K562 (cell line): ENCODE results near the gene RBAK. TPM values are rescaled to one million over a fixed set of nuclear protein-coding genes. Genes with fewer than 3 reads are reported as not detected.

Experiments used
- ATAC-seq: fragments of 200-7000 bp; cut with Tn5 transposase; 3 replicates; pipeline ENCODE4 v1.9.1; 2020; ENCODE audit warnings: moderate library complexity
- BruUV-seq: library from RNA; stranded (reverse); fragments of 400-500 nt; replicated peaks from 2 replicates; lab custom pipeline; 2021; lab: Mats Ljungman, UMichigan
- CTCF ChIA-PET: fragments of 300-600 bp; formaldehyde crosslinking; extraction: SDS; loops from one replicate; lab custom pipeline; 2021; ENCODE audit warnings: low intra/inter-chr PET ratio; lab: Yijun Ruan, JAX
- POLR2A ChIA-PET: fragments of 300-600, 350-650 bp; sonication (Branson Sonifier 250); formaldehyde crosslinking; extraction: SDS; loops from one replicate; lab custom pipeline; 2021; ENCODE audit warnings: antibody characterized with exemption, inconsistent platforms; lab: Yijun Ruan, JAX
- DNase-seq, 4 experiments: peaks; one replicate each; pipeline versions ENCODE4 v3.0.0 to v3.0.0-alpha.2; 2011 to 2018; ENCODE audit warnings: low spot score in 3 of 4, mixed read lengths in 3 of 4; ENCODE audit errors: extremely low read depth in 1 of 4
- FAIRE-seq: peaks from 2 replicates; lab custom pipeline; 2011; peaks lifted over from hg19 to GRCh38; lab: Jason Lieb, UNC
- H2AFZ ChIP-seq: 2 replicates; pipeline ENCODE4 v1.6.0; 2011; ENCODE audit warnings: low read depth, low read length, control low read depth, inconsistent platforms
- H3K27ac ChIP-seq: fragments of 200-600 bp; 3 replicates; pipeline ENCODE4 v1.8.0; 2011; ENCODE audit warnings: low read depth, mild to moderate bottlenecking, control low read depth, inconsistent platforms, low read length, moderate library complexity, mixed read lengths; ENCODE audit errors: extremely low read depth
- H3K27me3 ChIP-seq, 2 experiments: fragments of 300-600 bp in 1 of 2; 2 replicates in 1 of 2; 3 replicates in 1 of 2; pipeline versions ENCODE4 v1.6.0 to v1.8.0; 2011; ENCODE audit warnings: inconsistent platforms in 2 of 2, low read length in 2 of 2, mild to moderate bottlenecking in 1 of 2, mixed read lengths in 1 of 2, moderate library complexity in 1 of 2; ENCODE audit not compliant: control insufficient read depth in 2 of 2, insufficient read depth in 2 of 2
- H3K36me3 ChIP-seq: fragments of 300-600 bp; 3 replicates; pipeline ENCODE4 v1.8.0; 2011; ENCODE audit warnings: mild to moderate bottlenecking, low read length, inconsistent platforms; ENCODE audit not compliant: control insufficient read depth, insufficient read depth
- H3K4me1 ChIP-seq, 2 experiments: fragments of 200-600 bp in 1 of 2; replicated peaks in 1 of 2; 2 replicates in 1 of 2; 3 replicates in 1 of 2; pipeline versions ENCODE4 v1.5.1 to v1.8.0; 2011; ENCODE audit warnings: inconsistent platforms in 2 of 2, low read length in 2 of 2, mild to moderate bottlenecking in 1 of 2, mixed read lengths in 1 of 2, moderate library complexity in 1 of 2; ENCODE audit not compliant: control insufficient read depth in 2 of 2, insufficient read depth in 2 of 2
- H3K4me2 ChIP-seq: 2 replicates; pipeline ENCODE4 v1.6.1; 2011; ENCODE audit warnings: low read length, control low read depth, inconsistent platforms, mixed read lengths; ENCODE audit not compliant: insufficient read depth
- H3K4me3 ChIP-seq: fragments of 200-600 bp; sonication (generic), shearing (Covaris generic); 2 replicates; pipeline ENCODE4 v1.5.1; 2016; ENCODE audit warnings: control low read depth, inconsistent platforms
- H3K79me2 ChIP-seq: fragments of 200-600 bp; 3 replicates; pipeline ENCODE4 v1.8.0; 2011; ENCODE audit warnings: low read length, inconsistent platforms; ENCODE audit not compliant: control insufficient read depth, insufficient read depth
- H3K9ac ChIP-seq, 2 experiments: 2 replicates each; pipeline versions ENCODE4 v1.6.0 to v1.6.1; 2011; ENCODE audit warnings: low read depth in 2 of 2, low read length in 2 of 2, control low read depth in 1 of 2, inconsistent platforms in 1 of 2, mild to moderate bottlenecking in 1 of 2, mixed read lengths in 1 of 2; ENCODE audit not compliant: insufficient read depth in 1 of 2
- H3K9me1 ChIP-seq: one replicate; pipeline ENCODE4 v1.6.0; 2011; ENCODE audit warnings: inconsistent platforms, mild to moderate bottlenecking, low read length, moderate library complexity; ENCODE audit not compliant: control insufficient read depth, insufficient read depth
- H3K9me3 ChIP-seq: replicated peaks from 2 replicates; pipeline ENCODE4 v1.5.1; 2011; ENCODE audit warnings: low read depth, low read length, inconsistent platforms; ENCODE audit not compliant: control insufficient read depth, insufficient read depth
- H4K20me1 ChIP-seq: replicated peaks from 2 replicates; pipeline ENCODE4 v1.6.1; 2011; ENCODE audit warnings: low read length, inconsistent platforms, mixed read lengths; ENCODE audit not compliant: control insufficient read depth, insufficient read depth
- ASH1L ChIP-seq: fragments of 450-650 bp; IDR thresholded peaks from 2 replicates; pipeline ENCODE4 v1.6.1; 2018; ENCODE audit warnings: borderline replicate concordance, mild to moderate bottlenecking, low read depth; ENCODE audit not compliant: partially characterized antibody
- BRF1 ChIP-seq: IDR thresholded peaks from 3 replicates; pipeline ENCODE4 v1.6.1; 2011; ENCODE audit warnings: borderline replicate concordance, mild to moderate bottlenecking; ENCODE audit not compliant: insufficient read length; ENCODE audit errors: extremely low read depth
- GABPB1 ChIP-seq: sonication (generic); formaldehyde crosslinking; IDR thresholded peaks from 2 replicates; pipeline ENCODE4 v1.8.0; 2022; ENCODE audit warnings: mild to moderate bottlenecking, missing genetic modification reagents
- HEY1 ChIP-seq: fragments of 250-450 bp; sonication (Bioruptor Pico); IDR thresholded peaks from 2 replicates; pipeline ENCODE4 v1.5.0; 2020; ENCODE audit warnings: mild to moderate bottlenecking, moderate library complexity, borderline replicate concordance
- HNRNPLL ChIP-seq: fragments of 200-400 bp; formaldehyde crosslinking; IDR thresholded peaks from 2 replicates; pipeline ENCODE4 v1.6.1; 2017; ENCODE audit warnings: low read length, low read depth, mild to moderate bottlenecking; ENCODE audit not compliant: poor library complexity, severe bottlenecking
- NR2C2 ChIP-seq, 2 experiments: fragments of 200-800 bp in 1 of 2; sonication (Bioruptor generic) in 1 of 2; sonication (generic) in 1 of 2; formaldehyde crosslinking in 1 of 2; IDR thresholded peaks; 2 replicates each; pipeline versions ENCODE4 v1.6.1 to v1.8.0; 2016 to 2022; ENCODE audit warnings: mild to moderate bottlenecking in 1 of 2, missing compliant biosample characterization in 1 of 2, missing genetic modification characterization in 1 of 2, missing genetic modification reagents in 1 of 2
- POLR3G ChIP-seq: IDR thresholded peaks from 2 replicates; pipeline ENCODE4 v1.6.1; 2011; ENCODE audit not compliant: insufficient read length, insufficient replicate concordance; ENCODE audit errors: extremely low read depth
- RAD51 ChIP-seq: fragments of 450-650 bp; IDR thresholded peaks from 2 replicates; pipeline ENCODE4 v1.7.1; 2016; ENCODE audit warnings: low read depth, mild to moderate bottlenecking, borderline replicate concordance
- RFX5 ChIP-seq: IDR thresholded peaks from 2 replicates; pipeline ENCODE4 v1.6.1; 2011; ENCODE audit warnings: low read depth, mild to moderate bottlenecking, improper control_type of control experiment, low read length
- SAFB2 ChIP-seq: fragments of 200-400 bp; formaldehyde crosslinking; IDR thresholded peaks from 2 replicates; pipeline ENCODE4 v1.6.1; 2018; ENCODE audit warnings: borderline replicate concordance, low read length, low read depth, moderate library complexity; ENCODE audit not compliant: severe bottlenecking
- SETDB1 ChIP-seq: IDR thresholded peaks from one replicate; pipeline ENCODE4 v1.6.1; 2012; ENCODE audit warnings: low read length, control low read depth, inconsistent platforms
- SMAD2 ChIP-seq: fragments of 150-350 bp; IDR thresholded peaks from 2 replicates; pipeline ENCODE4 v1.6.1; 2014; ENCODE audit warnings: low read depth, mild to moderate bottlenecking, low read length
- TBL1XR1 ChIP-seq, 2 experiments: IDR thresholded peaks; 2 replicates each; pipeline ENCODE4 v1.6.1; 2012; ENCODE audit warnings: improper control_type of control experiment in 2 of 2, low read length in 2 of 2, mild to moderate bottlenecking in 1 of 2
- TBP ChIP-seq: optimal IDR thresholded peaks from 2 replicates; pipeline ENCODE3; 2011; ENCODE audit warnings: low read depth, low read length, improper control_type of control experiment
- YBX1 ChIP-seq: fragments of 450-650 bp; IDR thresholded peaks from 2 replicates; pipeline ENCODE4 v1.7.1; 2016; ENCODE audit warnings: mild to moderate bottlenecking
- ZBED1 ChIP-seq: IDR thresholded peaks from 2 replicates; pipeline ENCODE4 v1.6.1; 2014
- ZNF212 ChIP-seq: fragments of 450-650 bp; formaldehyde crosslinking; IDR thresholded peaks from 2 replicates; pipeline ENCODE4 v1.4.0; 2020; ENCODE audit warnings: mild to moderate bottlenecking
- WGBS: fragments of 100-300 bp; shearing (Covaris generic); methylation state at CpG from one replicate; pipeline ENCODE4 v1.1.6; 2016; ENCODE audit warnings: low coverage, mixed read lengths; ENCODE audit not compliant: insufficient coverage; ENCODE audit errors: missing lambda C conversion rate; 5-methylcytosine and 5-hydroxymethylcytosine counted together
- in situ Hi-C: fragments of 300-500 bp; cut with MboI; formaldehyde crosslinking; loops from 4 replicates; pipeline ENCODE4 v1.15.0; 2018; ENCODE audit warnings: inconsistent platforms, mixed read lengths
- intact Hi-C: fragments of 100-400 bp; cut with micrococcal nuclease; formaldehyde crosslinking; loops from 2 replicates; pipeline ENCODE4 v1.14.2; 2022
- polyA plus RNA-seq, 8 experiments: library from polyadenylated mRNA; depleted of rRNA in 4 of 8; stranded (reverse) in 5 of 8; unstranded in 3 of 8; fragments of >200 nt; fragmentation: Nextera tagmentation in 2 of 8; fragmentation: Illumina TruSeq in 1 of 8; extraction: Ambion mirVana in 2 of 8; extraction: Trizol in 1 of 8; gene quantifications; 2 replicates each; pipeline versions ENCODE4 v1.2.1 to v1.2.3, GENCODE V29; 2011 to 2014; ENCODE audit warnings: inconsistent platforms in 1 of 8, missing spikeins in 1 of 8
- total RNA-seq, 7 experiments: library from RNA; depleted of rRNA in 6 of 7; stranded (reverse); fragments of >200 nt in 6 of 7; fragmentation: Illumina TruSeq in 2 of 7; extraction: Trizol in 2 of 7; gene quantifications; 2 replicates each; pipeline versions ENCODE4 v1.2.1 to v1.2.3, GENCODE V29; 2011 to 2021; ENCODE audit warnings: low replicate concordance in 1 of 7
- TF ChIP-seq, protein P1 (sequence below), 2 experiments: fragments of 250-450 bp in 1 of 2; fragments of 450-650 bp in 1 of 2; sonication (Bioruptor Pico) in 1 of 2; IDR thresholded peaks; 2 replicates each; pipeline versions ENCODE4 v1.6.1 to v1.8.0; 2016 to 2021; ENCODE audit warnings: mild to moderate bottlenecking in 2 of 2, moderate library complexity in 2 of 2, missing compliant biosample characterization in 1 of 2, missing genetic modification characterization in 1 of 2
- TF ChIP-seq, protein P2 (sequence below): fragments of 250-450 bp; sonication (Bioruptor Pico); IDR thresholded peaks from 2 replicates; pipeline ENCODE4 v1.5.0; 2020; ENCODE audit warnings: mild to moderate bottlenecking

RBAK gene
- total and polyA plus RNA-seq, 9 of the 15 experiments (the other 6 are each of a cell fraction or from before 2014, with no cell fraction given), result 2.7 to 13.2 (median 10.1) TPM

DNA sequence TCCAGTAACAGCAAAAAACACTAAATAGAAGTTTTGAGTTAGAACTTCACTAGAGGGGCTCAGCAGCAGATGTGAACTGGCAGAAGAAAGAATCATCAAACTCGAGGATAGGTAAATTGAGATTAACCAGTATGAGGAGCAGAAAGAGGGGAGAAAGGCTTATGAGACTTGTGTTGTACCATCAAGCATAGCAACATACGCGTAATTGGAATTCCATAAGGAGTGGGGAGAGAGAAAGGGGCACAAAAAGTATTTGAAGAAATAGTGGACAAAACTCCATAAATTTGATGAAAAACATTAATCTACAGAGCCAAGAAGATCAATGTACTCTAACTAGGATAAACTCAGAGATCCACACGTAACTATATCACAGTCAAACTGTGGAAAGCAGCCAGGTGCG, 48.3 kb downstream of the RBAK start:
- H3K79me2 ChIP-seq, result no peaks in the 10 kb centered on the region
- no peak for TF ChIP-seq RFX5
- no peak for TF ChIP-seq RAD51
- TF ChIP-seq ZNF212 (CRISPR knock-in tag), result no peak
- TF ChIP-seq TBP, result no peak
- no peak for TF ChIP-seq SETDB1
- no peak for TF ChIP-seq BRF1
- TF ChIP-seq NR2C2 (CRISPR knock-in tag; IDR thresholded peaks at IDR 0.05), result no peak
- no peak for TF ChIP-seq NR2C2 (tag; IDR thresholded peaks at IDR 0.05)
- no peak for TF ChIP-seq TBL1XR1 (IDR thresholded peaks at IDR 0.05; ENCODE audit: low read length in 2 of 2)
- no peak for TF ChIP-seq SMAD2
- TF ChIP-seq, protein P1, sequence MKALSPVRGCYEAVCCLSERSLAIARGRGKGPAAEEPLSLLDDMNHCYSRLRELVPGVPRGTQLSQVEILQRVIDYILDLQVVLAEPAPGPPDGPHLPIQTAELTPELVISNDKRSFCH (CRISPR knock-in tag; IDR thresholded peaks at IDR 0.05), result no peak
- TF ChIP-seq, protein P1 (tag; IDR thresholded peaks at IDR 0.05), result no peak
- no peak for TF ChIP-seq HNRNPLL
- TF ChIP-seq ASH1L, result no peak
- no peak for TF ChIP-seq YBX1
- TF ChIP-seq GABPB1 (CRISPR knock-in tag), result no peak
- TF ChIP-seq, protein P2, sequence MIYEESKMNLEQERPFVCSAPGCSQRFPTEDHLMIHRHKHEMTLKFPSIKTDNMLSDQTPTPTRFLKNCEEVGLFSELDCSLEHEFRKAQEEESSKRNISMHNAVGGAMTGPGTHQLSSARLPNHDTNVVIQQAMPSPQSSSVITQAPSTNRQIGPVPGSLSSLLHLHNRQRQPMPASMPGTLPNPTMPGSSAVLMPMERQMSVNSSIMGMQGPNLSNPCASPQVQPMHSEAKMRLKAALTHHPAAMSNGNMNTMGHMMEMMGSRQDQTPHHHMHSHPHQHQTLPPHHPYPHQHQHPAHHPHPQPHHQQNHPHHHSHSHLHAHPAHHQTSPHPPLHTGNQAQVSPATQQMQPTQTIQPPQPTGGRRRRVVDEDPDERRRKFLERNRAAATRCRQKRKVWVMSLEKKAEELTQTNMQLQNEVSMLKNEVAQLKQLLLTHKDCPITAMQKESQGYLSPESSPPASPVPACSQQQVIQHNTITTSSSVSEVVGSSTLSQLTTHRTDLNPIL (CRISPR knock-in tag), result no peak
- TF ChIP-seq SAFB2, result no peak
- no peak for TF ChIP-seq HEY1
- TF ChIP-seq POLR3G, result no peak
- TF ChIP-seq ZBED1, result no peak
- no peaks in the 10 kb centered on the region for H3K36me3 ChIP-seq
- no peak for DNase-seq
- H3K4me2 ChIP-seq, result no peak overlapping the region
- WGBS, result 17% methylated on average over 5 of the region's 5 CpGs
- intact Hi-C loops (no loop called here), in situ Hi-C loops (no loop called here)
- H3K9me3 ChIP-seq, result peaks cover 5% of the 10 kb centered on the region
- BruUV-seq, result no TSS peak
- H3K9me1 ChIP-seq, result no peaks in the 10 kb centered on the region
- H3K27me3 ChIP-seq, result 0 out of 5 replicates have a peak, but pooled peaks cover 0 to 5% of the 10 kb centered on the region in 2 experiments
- no peak overlapping the region for H2AFZ ChIP-seq
- no peak overlapping the region for H3K9ac ChIP-seq
- ChIA-PET POLR2A (interaction anchor here (1.2 kb wide), 1 partner anchor 11 kb away, joined by 3 read pairs; no protein-coding TSS in a partner anchor), CTCF (no interaction called here)
- H3K27ac ChIP-seq, result no peak overlapping the region
- no peaks in the 10 kb centered on the region for H4K20me1 ChIP-seq
- no peak overlapping the region for H3K4me3 ChIP-seq
- no peak for ATAC-seq
- FAIRE-seq, result no peak
- no peaks in the 10 kb centered on the region for H3K4me1 ChIP-seq
